Kidney epithelial cell (primary cell): Measurements from ENCODE around the gene EIF4E3. TPM values are rescaled to one million over a fixed set of nuclear protein-coding genes. Genes with fewer than 3 reads are reported as not detected.

Experiments used
- DNase-seq: peaks from one replicate; pipeline ENCODE4 v3.0.0-alpha.2; 2010; ENCODE audit warnings: low read depth
- H3K27me3 ChIP-seq: 2 replicates; pipeline ENCODE4 v1.6.0; 2011; ENCODE audit warnings: low read length; ENCODE audit not compliant: control insufficient read depth, insufficient read depth
- H3K36me3 ChIP-seq: 2 replicates; pipeline ENCODE4 v1.5.1; 2011; ENCODE audit warnings: low read length; ENCODE audit not compliant: control insufficient read depth, insufficient read depth
- H3K4me3 ChIP-seq: 2 replicates; pipeline ENCODE4 v1.5.1; 2011; ENCODE audit warnings: low read depth, mild to moderate bottlenecking, control low read depth, low read length
- total RNA-seq: library from RNA; depleted of rRNA; stranded (reverse); fragments of >200 nt; gene quantifications from 2 replicates; pipeline ENCODE4 v1.2.3, GENCODE V29; 2015
- TF ChIP-seq, protein P1 (sequence below): IDR thresholded peaks from 2 replicates; pipeline ENCODE4 v1.5.1; 2011; ENCODE audit warnings: mild to moderate bottlenecking, moderate library complexity, low read length, control low read depth, inconsistent platforms; ENCODE audit not compliant: insufficient read depth, poor library complexity, severe bottlenecking

Gene EIF4E3
- total RNA-seq, 1 donor from 2014 or later, result 8.7 TPM

DNA sequence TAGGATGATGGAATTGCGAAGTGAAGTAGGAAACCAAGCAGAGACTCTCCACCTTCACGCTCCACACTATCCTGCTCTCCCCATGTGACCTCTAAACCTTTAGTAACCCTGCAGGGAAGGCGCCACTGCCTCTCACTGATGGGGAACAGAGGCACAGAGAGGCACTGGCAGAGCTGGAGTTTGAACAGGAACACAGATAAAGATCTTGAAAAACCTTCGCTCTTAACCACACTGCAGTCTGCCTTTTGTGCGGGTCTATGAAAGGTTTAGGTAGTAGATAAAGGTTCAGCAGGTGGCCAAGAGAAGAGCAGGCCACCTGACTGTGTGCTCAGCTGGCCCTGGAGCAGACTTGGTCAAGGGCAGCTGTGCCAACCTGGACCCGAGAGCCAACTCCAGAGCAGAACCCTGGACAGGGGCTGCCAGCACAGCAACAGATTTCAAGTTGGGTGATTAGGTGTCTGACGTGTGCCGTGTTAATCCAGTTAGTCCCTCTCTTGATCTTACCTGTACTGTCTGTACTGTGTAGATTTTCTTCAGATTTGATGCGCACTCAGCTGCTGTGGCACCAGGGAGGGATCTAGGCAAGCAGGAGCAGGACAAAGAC lies 15.2 kb downstream of the EIF4E3 start:
- TF ChIP-seq, protein P1, sequence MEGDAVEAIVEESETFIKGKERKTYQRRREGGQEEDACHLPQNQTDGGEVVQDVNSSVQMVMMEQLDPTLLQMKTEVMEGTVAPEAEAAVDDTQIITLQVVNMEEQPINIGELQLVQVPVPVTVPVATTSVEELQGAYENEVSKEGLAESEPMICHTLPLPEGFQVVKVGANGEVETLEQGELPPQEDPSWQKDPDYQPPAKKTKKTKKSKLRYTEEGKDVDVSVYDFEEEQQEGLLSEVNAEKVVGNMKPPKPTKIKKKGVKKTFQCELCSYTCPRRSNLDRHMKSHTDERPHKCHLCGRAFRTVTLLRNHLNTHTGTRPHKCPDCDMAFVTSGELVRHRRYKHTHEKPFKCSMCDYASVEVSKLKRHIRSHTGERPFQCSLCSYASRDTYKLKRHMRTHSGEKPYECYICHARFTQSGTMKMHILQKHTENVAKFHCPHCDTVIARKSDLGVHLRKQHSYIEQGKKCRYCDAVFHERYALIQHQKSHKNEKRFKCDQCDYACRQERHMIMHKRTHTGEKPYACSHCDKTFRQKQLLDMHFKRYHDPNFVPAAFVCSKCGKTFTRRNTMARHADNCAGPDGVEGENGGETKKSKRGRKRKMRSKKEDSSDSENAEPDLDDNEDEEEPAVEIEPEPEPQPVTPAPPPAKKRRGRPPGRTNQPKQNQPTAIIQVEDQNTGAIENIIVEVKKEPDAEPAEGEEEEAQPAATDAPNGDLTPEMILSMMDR, result no peak
- Histone ChIP-seq H3K36me3 (no peaks in the 10 kb centered on the region), H3K27me3 (no peaks in the 10 kb centered on the region), H3K4me3 (no peak overlapping the region)
- DNase-seq, result no peak

GRCh38 chr3:71708476-71709105 lies 16.6 kb downstream of the EIF4E3 start:
- H3K36me3 ChIP-seq, result no peaks in the 10 kb centered on the region
- TF ChIP-seq, protein P1, result no peak
- H3K4me3 ChIP-seq, result no peak overlapping the region
- DNase-seq, result no peak
- H3K27me3 ChIP-seq, result no peaks in the 10 kb centered on the region

DNA sequence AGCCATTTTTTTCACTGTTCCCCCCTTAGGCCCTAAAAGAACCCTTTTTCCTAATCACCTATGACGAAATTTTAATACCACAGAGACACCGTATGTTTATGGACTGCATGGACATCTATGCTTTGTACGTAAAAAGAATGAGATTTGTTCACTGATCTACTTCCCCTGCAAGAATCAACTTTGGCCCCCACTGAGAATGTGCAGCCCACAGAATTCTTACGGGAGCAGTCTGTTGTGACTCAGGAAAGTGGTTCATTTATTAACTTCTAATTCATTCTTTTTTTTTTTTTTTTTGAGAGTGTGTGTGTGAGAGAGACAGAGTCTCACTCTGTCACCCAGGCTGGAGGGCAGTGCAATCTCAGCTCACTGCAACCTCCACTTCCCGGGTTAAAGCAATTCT lies 17.6 kb downstream of the EIF4E3 start:
- Histone ChIP-seq H3K27me3 (no peaks in the 10 kb centered on the region), H3K36me3 (no peaks in the 10 kb centered on the region), H3K4me3 (no peak overlapping the region)
- TF ChIP-seq, protein P1, result no peak
- DNase-seq, result peak; percentile 77

GRCh38 chr3:71705681-71706080 lies 19.5 kb downstream of the EIF4E3 start:
- TF ChIP-seq, protein P1, result no peak
- no peak overlapping the region for H3K4me3 ChIP-seq
- no peaks in the 10 kb centered on the region for H3K36me3 ChIP-seq
- H3K27me3 ChIP-seq, result no peaks in the 10 kb centered on the region
- no peak for DNase-seq

GRCh38 chr3:71704915-71705314 lies 20.3 kb downstream of the EIF4E3 start:
- H3K36me3 ChIP-seq, result no peaks in the 10 kb centered on the region
- no peak for DNase-seq
- no peaks in the 10 kb centered on the region for H3K27me3 ChIP-seq
- no peak overlapping the region for H3K4me3 ChIP-seq
- TF ChIP-seq, protein P1, result no peak

DNA sequence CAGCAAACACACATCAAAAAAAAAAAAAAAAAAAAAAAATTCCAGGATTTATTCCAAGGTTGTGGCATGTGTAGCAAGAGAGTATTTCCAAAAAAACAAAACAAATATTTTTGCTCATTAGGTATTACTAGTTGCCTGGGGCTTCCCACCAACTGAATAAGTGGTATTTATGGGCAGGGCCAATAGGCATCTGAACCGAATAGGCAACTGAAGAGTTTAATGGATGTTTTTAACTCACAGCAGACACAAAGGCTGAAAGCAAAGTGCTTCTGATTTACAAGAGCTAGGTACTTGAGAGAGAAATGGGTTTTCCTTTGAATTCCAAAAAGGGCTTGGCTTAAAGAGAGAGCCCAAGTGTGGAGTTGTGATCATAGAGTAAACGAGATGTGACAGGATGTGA lies 21.4 kb downstream of the EIF4E3 start:
- TF ChIP-seq, protein P1, result no peak
- DNase-seq, result no peak
- Histone ChIP-seq H3K36me3 (no peaks in the 10 kb centered on the region), H3K27me3 (no peaks in the 10 kb centered on the region), H3K4me3 (no peak overlapping the region)
